Endodermal cell (in vitro differentiated cells): ENCODE results near the gene CORO2B. TPM values are rescaled to one million over a fixed set of nuclear protein-coding genes. Genes with fewer than 3 reads are reported as not detected.

Experiments
- DNase-seq: peaks from one replicate; pipeline ENCODE4 v3.0.0-alpha.2; 2017
- H3K27ac ChIP-seq: 2 replicates; pipeline ENCODE4 v1.5.1; 2013; ENCODE audit warnings: mild to moderate bottlenecking, low read depth, low read length, moderate library complexity
- H3K27me3 ChIP-seq: 2 replicates; pipeline ENCODE4 v1.6.1; 2013; ENCODE audit warnings: mild to moderate bottlenecking, low read length, moderate library complexity; ENCODE audit not compliant: insufficient read depth, control insufficient read depth, poor library complexity, severe bottlenecking
- H3K36me3 ChIP-seq: 2 replicates; pipeline ENCODE4 v1.7.0; 2013; ENCODE audit warnings: mild to moderate bottlenecking, low read length, moderate library complexity; ENCODE audit not compliant: control insufficient read depth, insufficient read depth
- H3K4me1 ChIP-seq: one replicate; pipeline ENCODE4 v1.7.0; 2013; ENCODE audit warnings: low read length; ENCODE audit not compliant: control insufficient read depth, insufficient read depth
- H3K4me3 ChIP-seq: 2 replicates; pipeline ENCODE4 v1.5.1; 2013; ENCODE audit warnings: mild to moderate bottlenecking, low read length, moderate library complexity
- H3K9ac ChIP-seq: 2 replicates; pipeline ENCODE4 v1.6.1; 2013; ENCODE audit warnings: mild to moderate bottlenecking, low read length, moderate library complexity; ENCODE audit not compliant: poor library complexity, severe bottlenecking; ENCODE audit errors: extremely low read depth
- H3K9me3 ChIP-seq: 2 replicates; pipeline ENCODE4 v1.6.1; 2013; ENCODE audit warnings: mild to moderate bottlenecking, low read length, moderate library complexity; ENCODE audit not compliant: control insufficient read depth
- H3K27ac Mint-ChIP-seq: 2 replicates; pipeline ENCODE4 v1.8.0; 2020; ENCODE audit warnings: mixed read lengths
- H3K27me3 Mint-ChIP-seq: 2 replicates; pipeline ENCODE4 v1.8.0; 2021; ENCODE audit warnings: mild to moderate bottlenecking, mixed read lengths; ENCODE audit not compliant: insufficient read depth
- H3K36me3 Mint-ChIP-seq: 2 replicates; pipeline ENCODE4 v1.8.0; 2020; ENCODE audit warnings: low read depth, mixed read lengths
- H3K4me1 Mint-ChIP-seq: 2 replicates; pipeline ENCODE4 v1.8.0; 2020; ENCODE audit warnings: mixed read lengths
- H3K4me3 Mint-ChIP-seq: 2 replicates; pipeline ENCODE4 v1.8.0; 2020; ENCODE audit warnings: mild to moderate bottlenecking, moderate library complexity, mixed read lengths
- H3K9me3 Mint-ChIP-seq: 2 replicates; pipeline ENCODE4 v1.8.0; 2020; ENCODE audit warnings: mild to moderate bottlenecking, mixed read lengths
- WGBS, 2 experiments: methylation state at CpG; one replicate each; pipeline versions ENCODE4 v1.1.5 to v1.1.7; 2013; ENCODE audit warnings: missing lambda C conversion rate in 2 of 2, mixed read lengths in 1 of 2; ENCODE audit not compliant: insufficient coverage in 1 of 2, insufficient read length in 1 of 2; 5-methylcytosine and 5-hydroxymethylcytosine counted together
- total RNA-seq, 2 donors: library from RNA; stranded (reverse); fragmentation: NEBNext Ultra II Directional in 1 of 2; extraction: Animal tissue kit (Norgen Biotek cat#: 25700) in 1 of 2; gene quantifications; 2 replicates in 1 of 2; 3 replicates in 1 of 2; pipeline ENCODE4 v1.2.1, GENCODE V29; 2021
- TF ChIP-seq, protein P1 (sequence below): fragments of 200-600 bp; sonication (generic); conservative IDR thresholded peaks from 2 replicates; pipeline ENCODE4 v1.5.0; 2021; ENCODE audit warnings: antibody characterized with exemption, mild to moderate bottlenecking

Gene CORO2B
- total RNA-seq, 2 donors from 2014 or later = 1.1 to 1.2 TPM

GRCh38 chr15:68663526-68663925 lies 84.7 kb downstream of the CORO2B start:
- Mint-ChIP-seq H3K9me3 (peaks cover 4% of the 10 kb centered on the region), H3K4me1 (peaks cover under 1% of the 10 kb centered on the region), H3K4me3 (no peak overlapping the region), H3K36me3 (no peaks in the 10 kb centered on the region), H3K27ac (no peak overlapping the region), H3K27me3 (no peaks in the 10 kb centered on the region)
- H3K4me3 ChIP-seq = no peak overlapping the region
- WGBS, 2 experiments = 76 to 100% methylated on average over 1 of the region's 1 CpG
- TF ChIP-seq, protein P1, sequence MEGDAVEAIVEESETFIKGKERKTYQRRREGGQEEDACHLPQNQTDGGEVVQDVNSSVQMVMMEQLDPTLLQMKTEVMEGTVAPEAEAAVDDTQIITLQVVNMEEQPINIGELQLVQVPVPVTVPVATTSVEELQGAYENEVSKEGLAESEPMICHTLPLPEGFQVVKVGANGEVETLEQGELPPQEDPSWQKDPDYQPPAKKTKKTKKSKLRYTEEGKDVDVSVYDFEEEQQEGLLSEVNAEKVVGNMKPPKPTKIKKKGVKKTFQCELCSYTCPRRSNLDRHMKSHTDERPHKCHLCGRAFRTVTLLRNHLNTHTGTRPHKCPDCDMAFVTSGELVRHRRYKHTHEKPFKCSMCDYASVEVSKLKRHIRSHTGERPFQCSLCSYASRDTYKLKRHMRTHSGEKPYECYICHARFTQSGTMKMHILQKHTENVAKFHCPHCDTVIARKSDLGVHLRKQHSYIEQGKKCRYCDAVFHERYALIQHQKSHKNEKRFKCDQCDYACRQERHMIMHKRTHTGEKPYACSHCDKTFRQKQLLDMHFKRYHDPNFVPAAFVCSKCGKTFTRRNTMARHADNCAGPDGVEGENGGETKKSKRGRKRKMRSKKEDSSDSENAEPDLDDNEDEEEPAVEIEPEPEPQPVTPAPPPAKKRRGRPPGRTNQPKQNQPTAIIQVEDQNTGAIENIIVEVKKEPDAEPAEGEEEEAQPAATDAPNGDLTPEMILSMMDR = no peak
- H3K9ac ChIP-seq = no peak overlapping the region
- H3K36me3 ChIP-seq = no peaks in the 10 kb centered on the region
- no peaks in the 10 kb centered on the region for H3K9me3 ChIP-seq
- DNase-seq = no peak
- H3K27ac ChIP-seq = no peak overlapping the region
- no peaks in the 10 kb centered on the region for H3K4me1 ChIP-seq
- no peaks in the 10 kb centered on the region for H3K27me3 ChIP-seq

- no peak overlapping the region for H3K9ac ChIP-seq
- H3K4me3 ChIP-seq = no peak overlapping the region
- no peak overlapping the region for H3K27ac Mint-ChIP-seq
- H3K27me3 ChIP-seq = no peaks in the 10 kb centered on the region
- no peaks in the 10 kb centered on the region for H3K36me3 Mint-ChIP-seq
- H3K27ac ChIP-seq = peak overlapping the region; percentile 69
- no peaks in the 10 kb centered on the region for H3K4me1 ChIP-seq
- H3K27me3 Mint-ChIP-seq = no peaks in the 10 kb centered on the region
- no peak overlapping the region for H3K4me3 Mint-ChIP-seq
- DNase-seq = peak; percentile 50
- no peaks in the 10 kb centered on the region for H3K4me1 Mint-ChIP-seq
- TF ChIP-seq, protein P1 = no peak
- 61 to 76% methylated on average over 3 to 4 of the region's 6 CpGs for WGBS, 2 experiments
- peaks cover 7% of the 10 kb centered on the region for H3K9me3 Mint-ChIP-seq
- no peaks in the 10 kb centered on the region for H3K9me3 ChIP-seq
- H3K36me3 ChIP-seq = no peaks in the 10 kb centered on the region
These were observed 87.5 kb downstream of the CORO2B start for GRCh38 chr15:68666120-68666811.

DNA sequence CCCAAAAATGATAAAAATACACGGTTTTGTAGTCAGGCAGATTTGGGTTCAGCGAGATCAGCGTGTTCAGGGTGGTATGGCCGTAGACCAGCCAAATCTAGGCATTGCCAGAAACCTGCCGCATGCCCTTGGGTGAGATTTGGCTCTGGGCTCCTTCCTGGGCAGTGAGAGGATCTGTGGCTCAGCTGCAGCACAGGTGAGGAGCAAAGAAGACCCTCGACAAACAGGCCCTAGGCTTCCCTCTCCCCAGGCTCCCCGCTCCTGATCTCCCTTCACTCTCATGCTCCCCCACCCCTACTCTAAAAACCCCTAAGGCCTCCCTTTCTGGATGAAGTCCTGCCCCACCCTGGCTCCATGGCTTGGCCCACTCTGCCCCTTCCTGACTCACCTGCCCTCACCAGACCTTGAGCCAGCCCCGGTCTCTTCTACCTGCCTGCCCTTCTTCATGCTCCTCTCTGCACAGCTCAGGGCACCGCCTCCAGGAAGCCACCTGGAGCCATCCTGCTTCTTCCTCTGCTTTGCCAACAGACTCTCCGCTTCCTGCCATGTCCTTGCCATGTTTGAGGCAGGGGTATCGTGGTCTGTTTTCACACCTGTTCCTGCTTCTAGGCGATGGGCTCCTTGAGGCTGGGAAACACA lies 88.1 kb downstream of the CORO2B start:
- Mint-ChIP-seq H3K27me3 (no peaks in the 10 kb centered on the region), H3K9me3 (peaks cover 11% of the 10 kb centered on the region), H3K27ac (no peak overlapping the region), H3K4me1 (no peaks in the 10 kb centered on the region), H3K4me3 (no peak overlapping the region), H3K36me3 (no peaks in the 10 kb centered on the region)
- DNase-seq = peak; percentile 37
- WGBS, 2 experiments = 79 to 96% methylated on average over 5 to 12 of the region's 12 CpGs
- no peaks in the 10 kb centered on the region for H3K36me3 ChIP-seq
- no peaks in the 10 kb centered on the region for H3K4me1 ChIP-seq
- TF ChIP-seq, protein P1 = no peak
- H3K4me3 ChIP-seq = no peak overlapping the region
- peak overlapping the region; percentile 69 for H3K27ac ChIP-seq
- H3K27me3 ChIP-seq = no peaks in the 10 kb centered on the region
- H3K9ac ChIP-seq = no peak overlapping the region
- H3K9me3 ChIP-seq = no peaks in the 10 kb centered on the region
